ENCODE results near the gene BMP7. TPM values are rescaled to one million over a fixed set of nuclear protein-coding genes. Genes with fewer than 3 reads are reported as not detected.

The BMP7 gene
- total and polyA plus RNA-seq, 12 donors = 0.74 to 6.7 (median 2.2) TPM; not detected in 3

GRCh38 chr20:57129303-57129702 lies 137.1 kb downstream of the BMP7 start:
- 86 to 90% (median 88%) methylated on average over 10 of the region's 10 CpGs for WGBS, 4 donors
- intact Hi-C loops (cut with DNase I) = no loop called here
- H3K27me3 ChIP-seq = peaks cover under 1% of the 10 kb centered on the region
- H3K27ac ChIP-seq = no peak overlapping the region
- H3K4me3 ChIP-seq = no peak overlapping the region
- no peak for TF ChIP-seq CTCF (IDR thresholded peaks at IDR 0.05)
- TF ChIP-seq POLR2A (IDR thresholded peaks at IDR 0.05) = no peak
- no peaks in the 10 kb centered on the region for H3K9me3 ChIP-seq (replicated peaks in 1 of 3)
- no peak for DNase-seq
- no peaks in the 10 kb centered on the region for H3K36me3 ChIP-seq (replicated peaks in 1 of 2)
- no peaks in the 10 kb centered on the region for H3K4me1 ChIP-seq (replicated peaks in 1 of 2)

GRCh38 chr20:57128044-57128757 lies 138.2 kb downstream of the BMP7 start:
- no peak for DNase-seq
- Histone ChIP-seq H3K4me3 (no peak overlapping the region), H3K27ac (no peak overlapping the region), H3K27me3 (no peaks in the 10 kb centered on the region), H3K9me3 (replicated peaks in 1 of 3) (no peaks in the 10 kb centered on the region), H3K4me1 (replicated peaks in 1 of 2) (no peaks in the 10 kb centered on the region), H3K36me3 (replicated peaks in 1 of 2) (no peaks in the 10 kb centered on the region)
- WGBS, 4 donors = 58 to 78% (median 67%) methylated on average over 12 to 15 of the region's 15 CpGs
- intact Hi-C loops (cut with DNase I) = no loop called here
- TF ChIP-seq POLR2A (IDR thresholded peaks at IDR 0.05) = no peak
- TF ChIP-seq CTCF (IDR thresholded peaks at IDR 0.05) = no peak

GRCh38 chr20:57126481-57127092 lies 139.9 kb downstream of the BMP7 start:
- 41 to 53% (median 49%) methylated on average over 11 to 17 of the region's 17 CpGs for WGBS, 4 donors
- H3K36me3 ChIP-seq (replicated peaks in 1 of 2) = no peaks in the 10 kb centered on the region
- H3K27me3 ChIP-seq = no peaks in the 10 kb centered on the region
- H3K9me3 ChIP-seq (replicated peaks in 1 of 3) = no peaks in the 10 kb centered on the region
- no peak overlapping the region for H3K4me3 ChIP-seq
- TF ChIP-seq POLR2A (IDR thresholded peaks at IDR 0.05) (no peak), CTCF (IDR thresholded peaks at IDR 0.05) (no peak)
- DNase-seq = no peak
- intact Hi-C loops (cut with DNase I) = no loop called here
- H3K27ac ChIP-seq = no peak overlapping the region
- H3K4me1 ChIP-seq (replicated peaks in 1 of 2) = no peaks in the 10 kb centered on the region

GRCh38 chr20:57124800-57125517 lies 141.5 kb downstream of the BMP7 start:
- WGBS, 4 donors = 56 to 59% (median 58%) methylated on average over 12 of the region's 12 CpGs
- H3K36me3 ChIP-seq (replicated peaks in 1 of 2) = no peaks in the 10 kb centered on the region
- intact Hi-C loops (cut with DNase I) = no loop called here
- H3K27me3 ChIP-seq = no peaks in the 10 kb centered on the region
- no peaks in the 10 kb centered on the region for H3K9me3 ChIP-seq (replicated peaks in 1 of 3)
- no peaks in the 10 kb centered on the region for H3K4me1 ChIP-seq (replicated peaks in 1 of 2)
- H3K27ac ChIP-seq = no peak overlapping the region
- TF ChIP-seq CTCF (IDR thresholded peaks at IDR 0.05) (no peak), POLR2A (IDR thresholded peaks at IDR 0.05) (no peak)
- no peak for DNase-seq
- no peak overlapping the region for H3K4me3 ChIP-seq

All from adrenal gland (tissue), 12 donors.